HCT116 (cell line): ENCODE results near the gene CDH22. TPM values are rescaled to one million over a fixed set of nuclear protein-coding genes. Genes with fewer than 3 reads are reported as not detected.

Source experiments
- ATAC-seq: fragments of 200-7000 bp; cut with Tn5 transposase; 2 replicates; pipeline ENCODE4 v1.9.1; 2020; ENCODE audit warnings: mild to moderate bottlenecking, moderate library complexity
- BruUV-seq: library from RNA; stranded (reverse); fragments of 400-500 nt; replicated peaks from 2 replicates; lab custom pipeline; 2021; lab: Mats Ljungman, UMichigan
- CTCF ChIA-PET: fragments of 300-600 bp; sonication (Branson Sonifier 250); formaldehyde crosslinking; loops from one replicate; lab custom pipeline; 2021; ENCODE audit warnings: antibody characterized with exemption; lab: Charles Lee
- POLR2A ChIA-PET: fragments of 300-600, 350-600 bp; sonication (Branson Sonifier 250); formaldehyde crosslinking; loops from one replicate; lab custom pipeline; 2021; ENCODE audit warnings: antibody characterized with exemption; lab: Charles Lee
- RAD21 ChIA-PET, 2 experiments: fragments of 300-600 bp; sonication (Branson Sonifier 250); formaldehyde crosslinking; loops; one replicate each; lab custom pipeline; 2023; ENCODE audit warnings: low total read pairs in 2 of 2; ENCODE audit not compliant: uncharacterized antibody in 2 of 2, unreplicated experiment in 2 of 2, low non-redundant PET in 1 of 2; lab: Charles Lee
- DNase-seq: peaks from one replicate; pipeline ENCODE4 v3.0.0-alpha.2; 2010; ENCODE audit warnings: low read depth, low spot score
- H2AFZ ChIP-seq: fragments of 200-600 bp; shearing (Covaris generic), sonication (generic); 2 replicates; pipeline ENCODE4 v1.6.1; 2017; ENCODE audit warnings: low read depth, mixed run types, mixed read lengths, antibody characterized with exemption, low read length; ENCODE audit not compliant: poor library complexity, severe bottlenecking
- H3K27ac ChIP-seq: 2 replicates; pipeline ENCODE4 v1.5.1; 2012; ENCODE audit warnings: low read depth, low read length
- H3K27me3 ChIP-seq: fragments of 200-600 bp; sonication (generic); 2 replicates; pipeline ENCODE4 v1.6.1; 2016; ENCODE audit warnings: mixed run types, low read length, mixed read lengths; ENCODE audit not compliant: insufficient read depth
- H3K36me3 ChIP-seq, 2 experiments: fragments of 200-500 bp in 1 of 2; fragments of 200-600 bp in 1 of 2; sonication (Bioruptor generic) in 1 of 2; sonication (generic) in 1 of 2; 2 replicates each; pipeline versions ENCODE4 v1.5.1 to v1.6.1; 2014 to 2016; ENCODE audit warnings: low read length in 2 of 2, inconsistent platforms in 1 of 2, mixed read lengths in 1 of 2, mixed run types in 1 of 2; ENCODE audit not compliant: insufficient read depth in 2 of 2, control insufficient read depth in 1 of 2
- H3K4me1 ChIP-seq, 2 experiments: fragments of 200-600 bp in 1 of 2; sonication (generic) in 1 of 2; 2 replicates each; pipeline versions ENCODE4 v1.5.1 to v1.6.1; 2012 to 2017; ENCODE audit warnings: low read length in 2 of 2, inconsistent platforms in 1 of 2, mild to moderate bottlenecking in 1 of 2, mixed read lengths in 1 of 2, mixed run types in 1 of 2, moderate library complexity in 1 of 2; ENCODE audit not compliant: insufficient read depth in 2 of 2, control insufficient read depth in 1 of 2
- H3K4me2 ChIP-seq: fragments of 200-600 bp; sonication (generic); 2 replicates; pipeline ENCODE4 v1.6.1; 2017; ENCODE audit warnings: mixed run types, low read length, mixed read lengths
- H3K4me3 ChIP-seq, 2 experiments: fragments of 200-600 bp in 1 of 2; sonication (generic) in 1 of 2; replicated peaks in 1 of 2; 2 replicates each; pipeline ENCODE4 v1.5.1; 2011 to 2016; ENCODE audit warnings: low read length in 2 of 2, control low read depth in 1 of 2, low read depth in 1 of 2, mild to moderate bottlenecking in 1 of 2, mixed read lengths in 1 of 2, mixed run types in 1 of 2
- H3K79me2 ChIP-seq: fragments of 200-600 bp; sonication (generic); 2 replicates; pipeline ENCODE4 v1.6.1; 2017; ENCODE audit warnings: mild to moderate bottlenecking, mixed run types, low read length, moderate library complexity, mixed read lengths; ENCODE audit not compliant: insufficient read depth
- H3K9ac ChIP-seq: fragments of 200-600 bp; sonication (generic); 2 replicates; pipeline ENCODE4 v1.6.1; 2016; ENCODE audit warnings: low read length, mixed read lengths
- H3K9me2 ChIP-seq: fragments of 200-600 bp; sonication (generic), shearing (Covaris generic); 2 replicates; pipeline ENCODE4 v1.6.1; 2017; ENCODE audit warnings: mixed run types, mild to moderate bottlenecking, moderate library complexity; ENCODE audit not compliant: insufficient read depth
- H3K9me3 ChIP-seq, 2 experiments: fragments of 200-500 bp in 1 of 2; fragments of 200-600 bp in 1 of 2; sonication (Bioruptor generic) in 1 of 2; sonication (generic) in 1 of 2; 2 replicates each; pipeline ENCODE4 v1.6.1; 2014 to 2017; ENCODE audit warnings: low read length in 2 of 2, mixed read lengths in 2 of 2, inconsistent platforms in 1 of 2, low read depth in 1 of 2, mild to moderate bottlenecking in 1 of 2, mixed run types in 1 of 2, moderate library complexity in 1 of 2; ENCODE audit not compliant: control insufficient read depth in 1 of 2, insufficient read depth in 1 of 2
- H4K20me1 ChIP-seq: fragments of 200-600 bp; sonication (generic), shearing (Covaris generic); 2 replicates; pipeline ENCODE4 v1.6.1; 2017; ENCODE audit warnings: mixed run types, mild to moderate bottlenecking, moderate library complexity; ENCODE audit not compliant: insufficient read depth
- EGR1 ChIP-seq: IDR thresholded peaks from 2 replicates; pipeline ENCODE4 v1.6.1; 2012; ENCODE audit warnings: low read depth
- ELF1 ChIP-seq: IDR thresholded peaks from 2 replicates; pipeline ENCODE4 v1.6.1; 2012; ENCODE audit warnings: low read depth, borderline replicate concordance
- POLR2A ChIP-seq: IDR thresholded peaks from 2 replicates; pipeline ENCODE4 v1.7.0; 2011; ENCODE audit warnings: borderline replicate concordance; ENCODE audit not compliant: insufficient read depth, insufficient read length; ENCODE audit errors: extremely low read depth
- SIN3A ChIP-seq: IDR thresholded peaks from 2 replicates; pipeline ENCODE4 v1.6.1; 2012; ENCODE audit warnings: low read depth
- SP1 ChIP-seq: IDR thresholded peaks from 2 replicates; pipeline ENCODE4 v1.6.1; 2012; ENCODE audit warnings: low read depth
- TCF7L2 ChIP-seq: IDR thresholded peaks from 2 replicates; pipeline ENCODE4 v1.7.0; 2011; ENCODE audit warnings: borderline replicate concordance, inconsistent platforms; ENCODE audit not compliant: insufficient read depth, insufficient read length; ENCODE audit errors: extremely low read depth
- YY1 ChIP-seq: IDR thresholded peaks from 2 replicates; pipeline ENCODE4 v1.6.1; 2011; ENCODE audit warnings: low read length, low read depth, moderate library complexity, mild to moderate bottlenecking; ENCODE audit not compliant: insufficient replicate concordance; ENCODE audit errors: extremely low read depth
- ZBTB33 ChIP-seq: IDR thresholded peaks from 2 replicates; pipeline ENCODE4 v1.6.1; 2011; ENCODE audit warnings: mild to moderate bottlenecking, low read length, moderate library complexity; ENCODE audit not compliant: insufficient replicate concordance; ENCODE audit errors: extremely low read depth
- ZFX ChIP-seq: fragments of 450-650 bp; IDR thresholded peaks from 2 replicates; pipeline ENCODE4 v1.6.1; 2017
- intact Hi-C: fragments of 100-400 bp; cut with micrococcal nuclease; formaldehyde crosslinking; loops from 2 replicates; pipeline ENCODE4 v1.10.0; 2022
- total RNA-seq: library from RNA; stranded (reverse); gene quantifications from one replicate; pipeline ENCODE4 v1.2.1, GENCODE V29; 2021; ENCODE audit not compliant: unreplicated experiment
- TF ChIP-seq, protein P1 (sequence below): IDR thresholded peaks from 2 replicates; pipeline ENCODE4 v1.6.1; 2012
- TF ChIP-seq, protein P2 (sequence below), 3 experiments: fragments of 200-600 bp in 1 of 3; sonication (generic) in 1 of 3; IDR thresholded peaks in 2 of 3; conservative IDR thresholded peaks in 1 of 3; 2 replicates each; pipeline ENCODE4 v1.5.1; 2012 to 2017; ENCODE audit warnings: low read depth in 2 of 3, low read length in 2 of 3, antibody characterized with exemption in 1 of 3, borderline replicate concordance in 1 of 3, control low read depth in 1 of 3, mild to moderate bottlenecking in 1 of 3, mixed read lengths in 1 of 3, mixed run types in 1 of 3, moderate library complexity in 1 of 3; ENCODE audit not compliant: insufficient read depth in 1 of 3

Gene CDH22
- total RNA-seq, 1 experiment from 2014 or later = 1.8 TPM

DNA sequence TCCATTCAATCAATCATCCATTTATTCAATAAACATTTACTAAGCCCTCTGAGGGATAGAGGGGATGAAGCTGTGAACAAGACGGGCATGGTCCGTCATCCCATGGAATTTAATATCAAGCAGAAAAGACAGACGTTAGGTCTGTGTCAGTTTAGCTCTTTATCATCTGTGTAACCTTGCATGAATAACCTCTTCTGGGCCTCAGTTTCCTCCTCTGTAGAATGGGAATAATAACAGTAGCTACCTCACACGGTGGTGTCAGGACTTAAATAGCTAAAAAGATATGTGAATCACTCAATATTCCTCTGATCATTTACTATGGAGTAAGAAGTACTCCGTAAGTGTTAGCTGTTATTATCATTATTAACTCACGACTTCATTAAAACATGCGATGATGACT lies 21.3 kb downstream of the CDH22 start (continued):
- TF ChIP-seq ZBTB33 = no peak
- no peak for TF ChIP-seq ZFX
- no peak for TF ChIP-seq TCF7L2

DNA sequence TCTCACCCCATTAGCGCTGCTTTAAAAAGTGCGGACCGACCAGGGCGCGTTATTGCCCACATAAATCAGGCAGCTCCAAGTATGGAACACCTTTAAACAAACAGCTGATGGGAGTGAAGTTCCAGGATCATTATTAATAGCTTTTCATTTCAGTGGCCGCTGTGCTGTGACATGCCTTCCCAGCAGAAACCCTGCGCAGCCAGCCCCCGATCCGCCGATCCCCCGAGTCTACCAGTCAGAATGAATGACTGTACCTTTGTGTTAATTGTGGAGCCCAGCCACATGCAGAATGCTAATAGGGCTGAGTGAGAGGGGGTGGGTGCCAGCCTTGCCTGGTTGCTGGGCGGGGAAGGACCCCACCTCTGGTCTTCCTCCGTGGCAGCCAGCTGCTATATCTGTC lies 21.9 kb downstream of the CDH22 start:
- H3K27me3 ChIP-seq = no peaks in the 10 kb centered on the region; the same call in 1 of the 2 replicates
- no peak for DNase-seq
- ChIA-PET CTCF (no interaction called here), POLR2A (no interaction called here), RAD21 (no interaction called here)
- H3K36me3 ChIP-seq = no peaks in the 10 kb centered on the region
- BruUV-seq = no TSS peak
- no peak overlapping the region for H3K4me2 ChIP-seq
- H3K9me3 ChIP-seq = no peaks in the 10 kb centered on the region
- no peak overlapping the region for H3K4me3 ChIP-seq
- intact Hi-C loops = no loop called here
- TF ChIP-seq, protein P1, sequence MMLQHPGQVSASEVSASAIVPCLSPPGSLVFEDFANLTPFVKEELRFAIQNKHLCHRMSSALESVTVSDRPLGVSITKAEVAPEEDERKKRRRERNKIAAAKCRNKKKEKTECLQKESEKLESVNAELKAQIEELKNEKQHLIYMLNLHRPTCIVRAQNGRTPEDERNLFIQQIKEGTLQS = no peak
- TF ChIP-seq EGR1 (no peak), POLR2A (no peak), ZFX (no peak)
- ATAC-seq = no peak
- H3K27ac ChIP-seq = no peak overlapping the region
- no peaks in the 10 kb centered on the region for H3K79me2 ChIP-seq
- peaks cover 4 to 14% of the 10 kb centered on the region in 2 experiments; a peak in 2 of 4 replicates for H3K4me1 ChIP-seq
- no peaks in the 10 kb centered on the region for H3K9me2 ChIP-seq
- no peaks in the 10 kb centered on the region for H4K20me1 ChIP-seq
- no peak overlapping the region for H2AFZ ChIP-seq
- H3K9ac ChIP-seq = no peak overlapping the region

- no peak overlapping the region for H3K4me2 ChIP-seq
- H3K27me3 ChIP-seq = no peaks in the 10 kb centered on the region; the same call in 1 of the 2 replicates
- no peak for ATAC-seq
- no peak for TF ChIP-seq ZFX
- TF ChIP-seq SP1 = no peak
- no peak for TF ChIP-seq SIN3A
- TF ChIP-seq, protein P2, sequence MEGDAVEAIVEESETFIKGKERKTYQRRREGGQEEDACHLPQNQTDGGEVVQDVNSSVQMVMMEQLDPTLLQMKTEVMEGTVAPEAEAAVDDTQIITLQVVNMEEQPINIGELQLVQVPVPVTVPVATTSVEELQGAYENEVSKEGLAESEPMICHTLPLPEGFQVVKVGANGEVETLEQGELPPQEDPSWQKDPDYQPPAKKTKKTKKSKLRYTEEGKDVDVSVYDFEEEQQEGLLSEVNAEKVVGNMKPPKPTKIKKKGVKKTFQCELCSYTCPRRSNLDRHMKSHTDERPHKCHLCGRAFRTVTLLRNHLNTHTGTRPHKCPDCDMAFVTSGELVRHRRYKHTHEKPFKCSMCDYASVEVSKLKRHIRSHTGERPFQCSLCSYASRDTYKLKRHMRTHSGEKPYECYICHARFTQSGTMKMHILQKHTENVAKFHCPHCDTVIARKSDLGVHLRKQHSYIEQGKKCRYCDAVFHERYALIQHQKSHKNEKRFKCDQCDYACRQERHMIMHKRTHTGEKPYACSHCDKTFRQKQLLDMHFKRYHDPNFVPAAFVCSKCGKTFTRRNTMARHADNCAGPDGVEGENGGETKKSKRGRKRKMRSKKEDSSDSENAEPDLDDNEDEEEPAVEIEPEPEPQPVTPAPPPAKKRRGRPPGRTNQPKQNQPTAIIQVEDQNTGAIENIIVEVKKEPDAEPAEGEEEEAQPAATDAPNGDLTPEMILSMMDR (IDR thresholded peaks at IDR 0.05 in 2 of 3, conservative IDR thresholded peaks at IDR 0.05 in 1 of 3; ENCODE audit: borderline replicate concordance in 1 of 3, insufficient read depth in 1 of 3, low read depth in 2 of 3, low read length in 2 of 3) = no peak
- TF ChIP-seq YY1 = no peak
- no peak for TF ChIP-seq ELF1
- TF ChIP-seq TCF7L2 = no peak
- no peak overlapping the region for H2AFZ ChIP-seq
- RAD21 ChIA-PET = no interaction called here
- no TSS peak for BruUV-seq
- H3K9ac ChIP-seq = no peak overlapping the region
- DNase-seq = no peak
- H3K9me3 ChIP-seq = no peaks in the 10 kb centered on the region
- H3K9me2 ChIP-seq = no peaks in the 10 kb centered on the region
- no peaks in the 10 kb centered on the region for H4K20me1 ChIP-seq
- POLR2A ChIA-PET = no interaction called here
- H3K27ac ChIP-seq = no peak overlapping the region
- intact Hi-C loops = no loop called here
- H3K4me1 ChIP-seq = peaks cover 4 to 14% of the 10 kb centered on the region in 2 experiments; a peak in 2 of 4 replicates
- CTCF ChIA-PET = no interaction called here
- H3K4me3 ChIP-seq = no peak overlapping the region
- H3K79me2 ChIP-seq = no peaks in the 10 kb centered on the region
- no peaks in the 10 kb centered on the region for H3K36me3 ChIP-seq
These were observed 22.6 kb downstream of the CDH22 start for GRCh38 chr20:46285740-46286139.
